ENCODE data around the gene PDS5A. TPM values are rescaled to one million over a fixed set of nuclear protein-coding genes. Genes with fewer than 3 reads are reported as not detected.

Gene PDS5A
- total and polyA plus RNA-seq, 2 of the 13 experiments (the other 11 are each of a cell fraction or from before 2014, with no cell fraction given) = 31.8 to 57.0 TPM

DNA sequence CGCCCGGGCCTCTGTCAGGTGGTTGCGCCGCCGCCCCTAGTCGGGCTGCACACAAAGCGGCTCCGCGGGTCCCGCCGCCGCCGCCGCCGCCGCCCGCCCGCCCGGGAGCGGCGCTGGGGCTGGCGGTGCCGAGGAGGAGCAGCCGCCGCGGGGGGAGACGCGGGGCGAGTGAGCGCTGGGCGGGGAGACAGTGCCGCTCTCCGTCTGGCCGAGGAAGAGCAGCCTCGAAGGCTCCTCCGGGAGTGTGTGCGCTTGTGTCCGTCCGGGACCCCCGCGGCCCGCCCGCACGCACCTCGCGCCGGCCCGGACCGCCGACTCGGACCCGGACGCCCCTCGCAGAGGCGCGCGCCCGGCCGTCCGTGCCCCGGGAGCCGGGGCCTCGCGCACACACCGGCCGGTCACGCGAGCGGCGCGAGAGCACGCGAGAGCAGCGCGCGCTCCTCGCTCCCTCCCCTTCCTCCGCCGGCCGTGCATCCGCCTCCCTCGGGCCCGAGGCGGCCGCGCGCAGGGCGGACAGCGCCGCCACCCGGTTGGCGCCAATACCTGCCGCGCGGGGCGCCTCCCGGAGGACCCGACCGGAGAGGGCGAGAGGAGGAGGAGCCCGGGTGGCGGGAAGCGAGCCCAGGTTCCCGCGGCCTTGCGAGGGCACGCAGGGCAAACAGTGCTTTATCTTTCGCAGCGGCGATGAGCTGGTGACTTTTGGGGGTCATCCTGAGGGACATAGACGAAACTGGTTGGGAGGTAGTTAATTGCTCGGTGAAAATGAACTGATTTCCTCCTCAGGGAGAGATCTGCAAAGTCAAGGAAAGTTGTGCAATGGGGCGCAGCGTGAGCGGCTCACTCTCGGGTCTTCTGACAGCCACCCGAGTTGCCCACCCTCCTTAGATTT, at the start of gene PDS5A (continued):
- TF ChIP-seq, protein P1, sequence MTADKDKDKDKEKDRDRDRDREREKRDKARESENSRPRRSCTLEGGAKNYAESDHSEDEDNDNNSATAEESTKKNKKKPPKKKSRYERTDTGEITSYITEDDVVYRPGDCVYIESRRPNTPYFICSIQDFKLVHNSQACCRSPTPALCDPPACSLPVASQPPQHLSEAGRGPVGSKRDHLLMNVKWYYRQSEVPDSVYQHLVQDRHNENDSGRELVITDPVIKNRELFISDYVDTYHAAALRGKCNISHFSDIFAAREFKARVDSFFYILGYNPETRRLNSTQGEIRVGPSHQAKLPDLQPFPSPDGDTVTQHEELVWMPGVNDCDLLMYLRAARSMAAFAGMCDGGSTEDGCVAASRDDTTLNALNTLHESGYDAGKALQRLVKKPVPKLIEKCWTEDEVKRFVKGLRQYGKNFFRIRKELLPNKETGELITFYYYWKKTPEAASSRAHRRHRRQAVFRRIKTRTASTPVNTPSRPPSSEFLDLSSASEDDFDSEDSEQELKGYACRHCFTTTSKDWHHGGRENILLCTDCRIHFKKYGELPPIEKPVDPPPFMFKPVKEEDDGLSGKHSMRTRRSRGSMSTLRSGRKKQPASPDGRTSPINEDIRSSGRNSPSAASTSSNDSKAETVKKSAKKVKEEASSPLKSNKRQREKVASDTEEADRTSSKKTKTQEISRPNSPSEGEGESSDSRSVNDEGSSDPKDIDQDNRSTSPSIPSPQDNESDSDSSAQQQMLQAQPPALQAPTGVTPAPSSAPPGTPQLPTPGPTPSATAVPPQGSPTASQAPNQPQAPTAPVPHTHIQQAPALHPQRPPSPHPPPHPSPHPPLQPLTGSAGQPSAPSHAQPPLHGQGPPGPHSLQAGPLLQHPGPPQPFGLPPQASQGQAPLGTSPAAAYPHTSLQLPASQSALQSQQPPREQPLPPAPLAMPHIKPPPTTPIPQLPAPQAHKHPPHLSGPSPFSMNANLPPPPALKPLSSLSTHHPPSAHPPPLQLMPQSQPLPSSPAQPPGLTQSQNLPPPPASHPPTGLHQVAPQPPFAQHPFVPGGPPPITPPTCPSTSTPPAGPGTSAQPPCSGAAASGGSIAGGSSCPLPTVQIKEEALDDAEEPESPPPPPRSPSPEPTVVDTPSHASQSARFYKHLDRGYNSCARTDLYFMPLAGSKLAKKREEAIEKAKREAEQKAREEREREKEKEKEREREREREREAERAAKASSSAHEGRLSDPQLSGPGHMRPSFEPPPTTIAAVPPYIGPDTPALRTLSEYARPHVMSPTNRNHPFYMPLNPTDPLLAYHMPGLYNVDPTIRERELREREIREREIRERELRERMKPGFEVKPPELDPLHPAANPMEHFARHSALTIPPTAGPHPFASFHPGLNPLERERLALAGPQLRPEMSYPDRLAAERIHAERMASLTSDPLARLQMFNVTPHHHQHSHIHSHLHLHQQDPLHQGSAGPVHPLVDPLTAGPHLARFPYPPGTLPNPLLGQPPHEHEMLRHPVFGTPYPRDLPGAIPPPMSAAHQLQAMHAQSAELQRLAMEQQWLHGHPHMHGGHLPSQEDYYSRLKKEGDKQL (CRISPR knock-in tag; IDR thresholded peaks at IDR 0.05; ENCODE audit: low read depth) = peak; percentile 37; the same call in 1 of the 2 replicates
- no peak for TF ChIP-seq ZC3H4 (CRISPR knock-in tag; IDR thresholded peaks at IDR 0.05; ENCODE audit: borderline replicate concordance)
- peak; percentile 51 for TF ChIP-seq ZNF629 (CRISPR knock-in tag; conservative IDR thresholded peaks at IDR 0.05)
- TF ChIP-seq, protein P2, sequence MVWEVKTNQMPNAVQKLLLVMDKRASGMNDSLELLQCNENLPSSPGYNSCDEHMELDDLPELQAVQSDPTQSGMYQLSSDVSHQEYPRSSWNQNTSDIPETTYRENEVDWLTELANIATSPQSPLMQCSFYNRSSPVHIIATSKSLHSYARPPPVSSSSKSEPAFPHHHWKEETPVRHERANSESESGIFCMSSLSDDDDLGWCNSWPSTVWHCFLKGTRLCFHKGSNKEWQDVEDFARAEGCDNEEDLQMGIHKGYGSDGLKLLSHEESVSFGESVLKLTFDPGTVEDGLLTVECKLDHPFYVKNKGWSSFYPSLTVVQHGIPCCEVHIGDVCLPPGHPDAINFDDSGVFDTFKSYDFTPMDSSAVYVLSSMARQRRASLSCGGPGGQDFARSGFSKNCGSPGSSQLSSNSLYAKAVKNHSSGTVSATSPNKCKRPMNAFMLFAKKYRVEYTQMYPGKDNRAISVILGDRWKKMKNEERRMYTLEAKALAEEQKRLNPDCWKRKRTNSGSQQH (CRISPR knock-in tag; IDR thresholded peaks at IDR 0.05; ENCODE audit: low read depth) = 0 out of 2 replicates have a peak, but pooled peaks have one; percentile 66
- TF ChIP-seq SALL1 (CRISPR knock-in tag; IDR thresholded peaks at IDR 0.05) = peak; percentile 97
- no peak for TF ChIP-seq ZNF530 (CRISPR knock-in tag; IDR thresholded peaks at IDR 0.05; ENCODE audit: low read depth)
- peak; percentile 93 for TF ChIP-seq IKZF4 (CRISPR knock-in tag; IDR thresholded peaks at IDR 0.05; ENCODE audit: borderline replicate concordance, low read depth, not compliant biosample characterization)
- no peak for TF ChIP-seq FOXJ3 (CRISPR knock-in tag; IDR thresholded peaks at IDR 0.05; ENCODE audit: borderline replicate concordance)
- TF ChIP-seq HDAC1 (CRISPR knock-in tag; IDR thresholded peaks at IDR 0.05) = peak; percentile 52; the same call in 1 of the 2 replicates
- 0 out of 2 replicates have a peak, but pooled peaks have one; percentile 81 for TF ChIP-seq ZNF546 (CRISPR knock-in tag; conservative IDR thresholded peaks at IDR 0.05)
- no peak for TF ChIP-seq CENPX (CRISPR knock-in tag; IDR thresholded peaks at IDR 0.05)
- TF ChIP-seq, protein P3, sequence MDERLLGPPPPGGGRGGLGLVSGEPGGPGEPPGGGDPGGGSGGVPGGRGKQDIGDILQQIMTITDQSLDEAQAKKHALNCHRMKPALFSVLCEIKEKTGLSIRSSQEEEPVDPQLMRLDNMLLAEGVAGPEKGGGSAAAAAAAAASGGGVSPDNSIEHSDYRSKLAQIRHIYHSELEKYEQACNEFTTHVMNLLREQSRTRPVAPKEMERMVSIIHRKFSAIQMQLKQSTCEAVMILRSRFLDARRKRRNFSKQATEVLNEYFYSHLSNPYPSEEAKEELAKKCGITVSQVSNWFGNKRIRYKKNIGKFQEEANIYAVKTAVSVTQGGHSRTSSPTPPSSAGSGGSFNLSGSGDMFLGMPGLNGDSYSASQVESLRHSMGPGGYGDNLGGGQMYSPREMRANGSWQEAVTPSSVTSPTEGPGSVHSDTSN (CRISPR knock-in tag; IDR thresholded peaks at IDR 0.05) = no peak
- TF ChIP-seq, protein P4, sequence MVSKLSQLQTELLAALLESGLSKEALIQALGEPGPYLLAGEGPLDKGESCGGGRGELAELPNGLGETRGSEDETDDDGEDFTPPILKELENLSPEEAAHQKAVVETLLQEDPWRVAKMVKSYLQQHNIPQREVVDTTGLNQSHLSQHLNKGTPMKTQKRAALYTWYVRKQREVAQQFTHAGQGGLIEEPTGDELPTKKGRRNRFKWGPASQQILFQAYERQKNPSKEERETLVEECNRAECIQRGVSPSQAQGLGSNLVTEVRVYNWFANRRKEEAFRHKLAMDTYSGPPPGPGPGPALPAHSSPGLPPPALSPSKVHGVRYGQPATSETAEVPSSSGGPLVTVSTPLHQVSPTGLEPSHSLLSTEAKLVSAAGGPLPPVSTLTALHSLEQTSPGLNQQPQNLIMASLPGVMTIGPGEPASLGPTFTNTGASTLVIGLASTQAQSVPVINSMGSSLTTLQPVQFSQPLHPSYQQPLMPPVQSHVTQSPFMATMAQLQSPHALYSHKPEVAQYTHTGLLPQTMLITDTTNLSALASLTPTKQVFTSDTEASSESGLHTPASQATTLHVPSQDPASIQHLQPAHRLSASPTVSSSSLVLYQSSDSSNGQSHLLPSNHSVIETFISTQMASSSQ (IDR thresholded peaks at IDR 0.05; ENCODE audit: low read depth) = no peak
- TF ChIP-seq, protein P4 (CRISPR knock-in tag; IDR thresholded peaks at IDR 0.05; ENCODE audit: borderline replicate concordance) = peak; percentile 69
- TF ChIP-seq AGO1 (IDR thresholded peaks at IDR 0.05; ENCODE audit: low read depth, low read length, poor library complexity, severe bottlenecking) = no peak

All from HepG2 (cell line).